Mesendoderm (in vitro differentiated cells): ENCODE data around the gene ZNF746.

Experiments used
- DNase-seq: peaks from one replicate; pipeline ENCODE4 v3.0.0; 2013
- H2AK5ac ChIP-seq: 2 replicates; pipeline ENCODE4 v1.6.1; 2013; ENCODE audit warnings: low read length, inconsistent platforms
- H2BK120ac ChIP-seq: 2 replicates; pipeline ENCODE4 v1.6.1; 2013; ENCODE audit warnings: low read depth, mild to moderate bottlenecking, low read length, moderate library complexity, mixed read lengths
- H2BK15ac ChIP-seq: replicated peaks from 2 replicates; pipeline ENCODE4 v1.6.1; 2013; ENCODE audit warnings: low read depth, mild to moderate bottlenecking, moderate library complexity
- H2BK5ac ChIP-seq: 2 replicates; pipeline ENCODE4 v1.6.1; 2013; ENCODE audit warnings: low read length, inconsistent platforms
- H3K18ac ChIP-seq: 2 replicates; pipeline ENCODE4 v1.6.1; 2013; ENCODE audit warnings: mild to moderate bottlenecking, low read length, mixed read lengths
- H3K23ac ChIP-seq: one replicate; pipeline ENCODE4 v1.6.1; 2013; ENCODE audit warnings: low read length
- H3K27ac ChIP-seq: 2 replicates; pipeline ENCODE4 v1.5.1; 2013; ENCODE audit warnings: low read depth, mild to moderate bottlenecking, inconsistent platforms, low read length, moderate library complexity
- H3K27me3 ChIP-seq: 2 replicates; pipeline ENCODE4 v1.6.1; 2013; ENCODE audit warnings: low read length, control low read depth, mild to moderate bottlenecking, inconsistent platforms; ENCODE audit not compliant: insufficient read depth, poor library complexity
- H3K36me3 ChIP-seq: 2 replicates; pipeline ENCODE4 v1.6.1; 2013; ENCODE audit warnings: low read length, inconsistent platforms; ENCODE audit not compliant: control insufficient read depth, insufficient read depth
- H3K4ac ChIP-seq: one replicate; pipeline ENCODE4 v1.6.1; 2013; ENCODE audit warnings: low read depth, mild to moderate bottlenecking, low read length, moderate library complexity
- H3K4me1 ChIP-seq: 2 replicates; pipeline ENCODE4 v1.6.1; 2013; ENCODE audit warnings: low read depth, low read length, inconsistent platforms; ENCODE audit not compliant: control insufficient read depth
- H3K4me2 ChIP-seq: 2 replicates; pipeline ENCODE4 v1.6.1; 2013; ENCODE audit warnings: low read length
- H3K4me3 ChIP-seq: 2 replicates; pipeline ENCODE4 v1.5.1; 2013; ENCODE audit warnings: mild to moderate bottlenecking, low read length
- H3K56ac ChIP-seq: one replicate; pipeline ENCODE4 v1.6.1; 2013; ENCODE audit warnings: low read length
- H3K79me1 ChIP-seq: 2 replicates; pipeline ENCODE4 v1.6.1; 2013; ENCODE audit warnings: low read length, inconsistent platforms
- H3K79me2 ChIP-seq: 2 replicates; pipeline ENCODE4 v1.6.1; 2013; ENCODE audit warnings: mild to moderate bottlenecking, low read length; ENCODE audit not compliant: control insufficient read depth, insufficient read depth
- H3K9ac ChIP-seq: 2 replicates; pipeline ENCODE4 v1.6.1; 2013; ENCODE audit warnings: low read length, inconsistent platforms
- H4K5ac ChIP-seq: one replicate; pipeline ENCODE4 v1.6.1; 2013; ENCODE audit warnings: low read length
- H4K8ac ChIP-seq: one replicate; pipeline ENCODE4 v1.6.1; 2013; ENCODE audit warnings: low read depth, mild to moderate bottlenecking, control low read depth, low read length, moderate library complexity
- WGBS: extraction: QIAGEN DNeasy Blood & Tissue Kit; methylation state at CpG from one replicate; pipeline ENCODE4 v1.1.7; 2013; ENCODE audit warnings: low lambda C conversion rate, missing lambda C conversion rate; ENCODE audit not compliant: insufficient coverage; ENCODE audit errors: extremely low coverage; 5-methylcytosine and 5-hydroxymethylcytosine counted together

Gene ZNF746

GRCh38 chr7:149456506-149457421, 40.8 kb downstream of the ZNF746 start:
- H3K27ac ChIP-seq = no peak overlapping the region
- H4K5ac ChIP-seq = no peak overlapping the region
- no peak for DNase-seq
- no CpG with 5 or more reads among the region's 11 CpGs for WGBS
- H3K56ac ChIP-seq = no peak overlapping the region
- no peak overlapping the region for H2BK120ac ChIP-seq
- H3K4ac ChIP-seq = no peak overlapping the region
- no peaks in the 10 kb centered on the region for H3K79me1 ChIP-seq
- H3K79me2 ChIP-seq = no peaks in the 10 kb centered on the region
- no peak overlapping the region for H2BK15ac ChIP-seq
- H2BK5ac ChIP-seq = no peak overlapping the region
- no peak overlapping the region for H3K23ac ChIP-seq
- no peak overlapping the region for H4K8ac ChIP-seq
- no peaks in the 10 kb centered on the region for H3K4me1 ChIP-seq
- no peak overlapping the region for H3K4me2 ChIP-seq
- no peaks in the 10 kb centered on the region for H3K27me3 ChIP-seq
- no peaks in the 10 kb centered on the region for H3K36me3 ChIP-seq
- no peak overlapping the region for H2AK5ac ChIP-seq
- no peak overlapping the region for H3K18ac ChIP-seq
- H3K9ac ChIP-seq = no peak overlapping the region
- no peak overlapping the region for H3K4me3 ChIP-seq

GRCh38 chr7:149455175-149455950, 42.2 kb downstream of the ZNF746 start:
- H3K27me3 ChIP-seq = no peaks in the 10 kb centered on the region
- no peak overlapping the region for H3K9ac ChIP-seq
- no peak overlapping the region for H2BK5ac ChIP-seq
- H2BK15ac ChIP-seq = no peak overlapping the region
- H2AK5ac ChIP-seq = no peak overlapping the region
- no peak overlapping the region for H3K4ac ChIP-seq
- no peak overlapping the region for H3K4me3 ChIP-seq
- H4K5ac ChIP-seq = no peak overlapping the region
- H3K23ac ChIP-seq = no peak overlapping the region
- no peak overlapping the region for H2BK120ac ChIP-seq
- H3K56ac ChIP-seq = no peak overlapping the region
- no CpG with 5 or more reads among the region's 24 CpGs for WGBS
- no peak overlapping the region for H3K18ac ChIP-seq
- no peak overlapping the region for H3K4me2 ChIP-seq
- H3K79me1 ChIP-seq = no peaks in the 10 kb centered on the region
- H3K36me3 ChIP-seq = peaks cover 1% of the 10 kb centered on the region
- no peaks in the 10 kb centered on the region for H3K79me2 ChIP-seq
- H3K27ac ChIP-seq = no peak overlapping the region
- H4K8ac ChIP-seq = no peak overlapping the region
- DNase-seq = no peak
- no peaks in the 10 kb centered on the region for H3K4me1 ChIP-seq

GRCh38 chr7:149454750-149455149, 42.9 kb downstream of the ZNF746 start:
- Histone ChIP-seq H3K23ac (no peak overlapping the region), H2BK5ac (no peak overlapping the region), H3K79me1 (no peaks in the 10 kb centered on the region), H3K9ac (no peak overlapping the region), H4K5ac (no peak overlapping the region), H2AK5ac (no peak overlapping the region), H2BK15ac (no peak overlapping the region), H3K27me3 (no peaks in the 10 kb centered on the region), H3K4me3 (no peak overlapping the region), H3K79me2 (no peaks in the 10 kb centered on the region), H4K8ac (no peak overlapping the region), H3K4me2 (no peak overlapping the region), H3K18ac (no peak overlapping the region), H3K4ac (no peak overlapping the region), H3K36me3 (peaks cover 1% of the 10 kb centered on the region), H2BK120ac (no peak overlapping the region), H3K4me1 (no peaks in the 10 kb centered on the region), H3K27ac (no peak overlapping the region), H3K56ac (no peak overlapping the region)
- DNase-seq = no peak
- no CpG with 5 or more reads among the region's 5 CpGs for WGBS

- H3K4ac ChIP-seq = no peak overlapping the region
- H2BK120ac ChIP-seq = no peak overlapping the region
- no peaks in the 10 kb centered on the region for H3K27me3 ChIP-seq
- no peaks in the 10 kb centered on the region for H3K79me2 ChIP-seq
- H2BK15ac ChIP-seq = no peak overlapping the region
- H3K79me1 ChIP-seq = no peaks in the 10 kb centered on the region
- H3K4me2 ChIP-seq = no peak overlapping the region
- no peak overlapping the region for H4K8ac ChIP-seq
- no peak overlapping the region for H3K18ac ChIP-seq
- no peak overlapping the region for H3K4me3 ChIP-seq
- H3K27ac ChIP-seq = no peak overlapping the region
- H4K5ac ChIP-seq = no peak overlapping the region
- peaks cover 1% of the 10 kb centered on the region for H3K36me3 ChIP-seq
- H3K9ac ChIP-seq = no peak overlapping the region
- H2AK5ac ChIP-seq = no peak overlapping the region
- H3K4me1 ChIP-seq = no peaks in the 10 kb centered on the region
- no peak overlapping the region for H3K23ac ChIP-seq
- DNase-seq = no peak
- no peak overlapping the region for H3K56ac ChIP-seq
- no CpG with 5 or more reads among the region's 10 CpGs for WGBS
- no peak overlapping the region for H2BK5ac ChIP-seq
Observed at GRCh38 chr7:149454006-149454405, 43.6 kb downstream of the ZNF746 start.

DNA sequence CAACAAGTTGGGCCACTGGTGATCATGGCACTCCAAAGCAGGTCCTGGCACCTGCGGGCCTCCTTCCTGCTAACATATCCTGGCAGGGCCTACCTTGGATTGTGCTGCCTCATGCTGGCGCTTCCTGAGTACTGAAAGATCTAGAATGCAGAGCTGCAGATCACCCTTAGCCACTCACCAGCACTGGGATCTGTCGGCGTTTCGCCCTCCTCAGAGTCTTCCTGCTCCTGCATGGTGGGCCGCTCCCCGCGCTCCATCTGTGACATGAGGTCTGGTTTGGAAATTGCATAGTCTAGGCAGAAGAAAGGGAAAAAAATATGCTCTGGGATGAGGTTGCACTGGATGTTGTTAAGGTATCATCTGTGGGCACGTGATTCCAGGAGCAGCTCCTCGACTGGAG, 46.8 kb downstream of the ZNF746 start:
- Histone ChIP-seq H2BK120ac (no peak overlapping the region), H3K4me1 (no peaks in the 10 kb centered on the region), H3K4me3 (no peak overlapping the region), H3K9ac (no peak overlapping the region), H3K27me3 (no peaks in the 10 kb centered on the region), H2BK5ac (no peak overlapping the region), H4K5ac (no peak overlapping the region), H3K36me3 (peaks cover 1% of the 10 kb centered on the region), H3K4ac (no peak overlapping the region), H2BK15ac (no peak overlapping the region), H3K79me2 (no peaks in the 10 kb centered on the region), H3K56ac (no peak overlapping the region), H3K4me2 (no peak overlapping the region), H4K8ac (no peak overlapping the region), H3K27ac (no peak overlapping the region), H3K79me1 (no peaks in the 10 kb centered on the region), H3K23ac (no peak overlapping the region), H3K18ac (no peak overlapping the region), H2AK5ac (no peak overlapping the region)
- no CpG with 5 or more reads among the region's 10 CpGs for WGBS
- no peak for DNase-seq
